GM21737 (cell line): ENCODE data around the gene KAT5.
"Not testable (repeated sequence)": the region's sequence is repeated elsewhere in the genome, so short reads cannot be mapped to it uniquely, and the experiment has no call there.

ENCODE experiments used
- ATAC-seq: cut with Tn5 transposase; IDR thresholded peaks from one replicate; pipeline ENCODE4 v1.9.1; 2021; ENCODE audit warnings: mild to moderate bottlenecking, moderate library complexity; ENCODE audit not compliant: unreplicated experiment

KAT5 gene

DNA sequence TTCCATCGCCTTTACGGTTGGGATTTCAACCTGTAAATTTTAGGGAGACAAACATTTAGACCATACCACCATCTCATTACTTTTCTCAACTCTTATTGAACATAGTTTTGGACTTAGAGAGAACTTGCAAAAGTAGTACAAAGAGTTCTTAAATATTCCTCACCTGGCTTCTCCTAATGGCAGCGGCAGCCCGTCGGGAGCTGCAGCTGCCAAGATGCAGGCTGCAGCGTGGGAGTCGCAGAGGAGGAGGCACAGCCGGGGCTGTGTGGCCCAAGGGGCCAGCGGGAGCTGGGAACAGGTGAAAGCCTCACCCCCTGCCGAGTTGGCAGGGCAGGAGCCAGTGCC is 31.6 kb downstream of the KAT5 start:
- no peak for ATAC-seq

DNA sequence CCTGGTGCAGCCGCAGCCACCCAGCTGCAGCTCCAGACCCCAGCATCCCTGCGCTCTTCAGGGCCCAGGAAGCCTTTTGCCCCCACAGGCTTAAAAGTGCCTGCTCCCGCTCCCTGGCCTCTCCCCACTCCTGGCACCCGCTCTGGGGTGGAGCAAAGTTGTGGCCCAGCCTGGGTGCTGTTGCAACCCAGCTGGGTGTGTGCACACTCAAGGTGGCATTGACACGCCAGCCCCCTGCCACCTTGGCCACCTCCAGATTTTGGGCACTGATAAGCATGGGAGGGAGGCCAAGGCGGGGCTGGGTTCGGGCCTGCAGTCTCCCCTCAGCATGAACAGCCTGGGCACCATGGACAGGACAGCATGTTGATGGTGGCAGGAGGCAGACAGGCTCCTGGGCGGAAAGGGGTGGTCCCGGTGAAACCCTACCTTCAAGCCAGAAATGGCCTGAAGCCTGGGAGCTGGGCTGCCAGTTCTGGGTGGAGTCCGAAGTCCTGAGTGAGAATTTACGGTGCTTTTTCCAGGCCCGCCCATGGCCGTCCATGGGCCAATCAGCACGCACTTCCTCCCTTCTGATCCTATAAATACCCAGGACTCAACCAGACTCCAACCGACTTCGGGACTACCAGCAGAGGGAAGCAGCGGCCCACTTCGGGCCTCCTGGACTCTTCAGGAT is 32.1 kb downstream of the KAT5 start:
- ATAC-seq, result no peak

DNA sequence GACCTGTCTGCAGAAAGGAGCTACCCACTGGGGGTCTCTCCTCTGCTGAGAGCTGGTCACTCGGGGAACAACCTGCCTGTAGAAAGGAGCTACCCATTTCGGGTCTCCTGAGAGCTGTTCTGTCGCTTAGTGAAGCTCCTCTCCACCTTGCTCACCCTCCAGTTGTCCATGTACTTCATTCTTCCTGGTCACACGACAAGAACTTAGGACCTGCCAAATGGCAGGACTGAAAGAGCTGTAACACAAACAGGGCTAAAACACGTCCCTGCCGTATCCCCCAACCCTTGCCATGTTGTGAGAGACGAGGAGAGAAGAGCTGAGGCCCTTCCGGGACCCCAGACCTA is 32.6 kb downstream of the KAT5 start:
- ATAC-seq, result no peak

- no peak for ATAC-seq
Measured at GRCh38 chr11:65745049-65745448, 33.0 kb downstream of the KAT5 start.

- not testable (repeated sequence) for ATAC-seq
Measured at GRCh38 chr11:65762169-65762568, 50.1 kb downstream of the KAT5 start.

DNA sequence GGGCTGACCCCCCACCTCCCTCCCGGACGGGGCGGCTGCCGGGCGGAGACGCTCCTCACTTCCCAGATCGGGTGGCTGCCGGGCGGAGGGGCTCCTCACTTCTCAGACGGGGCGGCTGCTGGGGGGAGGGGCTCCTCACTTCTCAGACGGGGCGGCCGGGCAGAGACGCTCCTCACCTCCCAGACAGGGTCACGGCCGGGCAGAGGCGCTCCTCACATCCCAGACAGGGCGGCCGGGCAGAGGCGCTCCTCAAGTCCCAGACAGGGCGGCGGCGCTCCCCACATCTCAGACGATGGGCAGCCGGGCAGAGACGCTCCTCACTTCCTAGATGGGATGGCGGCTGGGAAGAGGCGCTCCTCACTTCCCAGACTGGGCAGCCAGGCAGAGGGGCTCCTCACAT is 50.8 kb downstream of the KAT5 start:
- ATAC-seq, result not testable (repeated sequence)

DNA sequence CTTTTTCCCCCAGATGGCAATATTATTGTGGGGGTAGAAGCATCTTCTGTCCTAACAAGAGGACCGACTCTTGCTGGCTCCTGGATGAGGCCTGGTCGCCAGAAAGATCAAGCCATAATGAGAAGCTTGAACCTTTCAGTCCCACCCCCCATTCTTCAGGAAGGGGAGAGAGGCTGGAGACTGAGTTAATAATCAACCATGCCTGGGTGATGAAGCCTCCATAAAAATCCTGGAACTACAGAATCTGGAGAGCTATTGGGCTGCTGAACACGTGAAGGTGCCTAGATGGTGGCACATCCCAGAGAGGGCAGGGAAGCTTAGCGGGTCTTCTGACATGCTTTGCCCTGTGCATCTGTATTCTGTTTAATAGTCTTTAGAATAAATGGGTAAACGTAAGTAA is 52.4 kb downstream of the KAT5 start:
- no peak for ATAC-seq

- no peak for ATAC-seq
Measured at GRCh38 chr11:65766535-65766934, 54.5 kb downstream of the KAT5 start.

- no peak for ATAC-seq
Measured at GRCh38 chr11:65767406-65767805, 55.4 kb downstream of the KAT5 start.

- not testable (repeated sequence) for ATAC-seq
Measured at GRCh38 chr11:65767806-65768205, 55.8 kb downstream of the KAT5 start.
